Measurements from ENCODE around the gene C1QTNF6. TPM values are rescaled to one million over a fixed set of nuclear protein-coding genes. Genes with fewer than 3 reads are reported as not detected.

C1QTNF6 gene
- polyA plus RNA-seq, 1 donor from 2014 or later = 5.3 TPM

DNA sequence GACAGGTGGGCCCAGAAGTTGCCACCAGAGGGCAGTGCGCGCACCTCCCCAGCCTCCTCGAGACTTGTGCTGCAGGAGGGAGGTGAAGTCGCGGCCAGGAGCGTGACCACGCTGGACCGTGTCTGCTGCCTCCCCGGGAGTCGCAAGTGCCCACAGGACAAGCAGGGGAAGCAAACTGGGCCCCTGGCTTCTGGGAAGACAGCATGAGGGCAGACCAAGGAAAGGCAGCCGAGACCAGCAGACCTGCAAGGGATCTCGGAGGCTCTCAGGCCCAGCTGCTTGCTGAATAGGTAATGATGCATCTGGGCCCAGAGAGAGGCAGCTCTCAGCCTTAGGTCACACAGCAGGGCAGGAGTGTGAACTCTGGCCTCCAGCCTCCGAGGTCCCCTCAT, 21.4 kb downstream of the C1QTNF6 start:
- Histone ChIP-seq H2AFZ (ENCODE audit: low read depth, low read length) (no peak overlapping the region), H3K9me2 (ENCODE audit: insufficient read depth, low read length) (no peaks in the 10 kb centered on the region), H3F3A (ENCODE audit: insufficient read depth, low read length, poor library complexity, severe bottlenecking) (no peaks in the 10 kb centered on the region), H3K79me2 (replicated peaks; ENCODE audit: insufficient read depth, low read length) (no peaks in the 10 kb centered on the region), H3K27me3 (ENCODE audit: insufficient read depth, low read depth, low read length) (no peaks in the 10 kb centered on the region), H3K36me3 (ENCODE audit: insufficient read depth, low read length) (no peaks in the 10 kb centered on the region), H3K9me3 (ENCODE audit: low read length) (no peaks in the 10 kb centered on the region), H3K9ac (ENCODE audit: low read length) (no peak overlapping the region), H3K27ac (ENCODE audit: low read length) (no peak overlapping the region), H3K4me2 (ENCODE audit: low read length) (no peak overlapping the region), H4K20me1 (ENCODE audit: insufficient read depth) (no peaks in the 10 kb centered on the region), H3K4me3 (ENCODE audit: low read length) (no peak overlapping the region)
- TF ChIP-seq, protein P1, sequence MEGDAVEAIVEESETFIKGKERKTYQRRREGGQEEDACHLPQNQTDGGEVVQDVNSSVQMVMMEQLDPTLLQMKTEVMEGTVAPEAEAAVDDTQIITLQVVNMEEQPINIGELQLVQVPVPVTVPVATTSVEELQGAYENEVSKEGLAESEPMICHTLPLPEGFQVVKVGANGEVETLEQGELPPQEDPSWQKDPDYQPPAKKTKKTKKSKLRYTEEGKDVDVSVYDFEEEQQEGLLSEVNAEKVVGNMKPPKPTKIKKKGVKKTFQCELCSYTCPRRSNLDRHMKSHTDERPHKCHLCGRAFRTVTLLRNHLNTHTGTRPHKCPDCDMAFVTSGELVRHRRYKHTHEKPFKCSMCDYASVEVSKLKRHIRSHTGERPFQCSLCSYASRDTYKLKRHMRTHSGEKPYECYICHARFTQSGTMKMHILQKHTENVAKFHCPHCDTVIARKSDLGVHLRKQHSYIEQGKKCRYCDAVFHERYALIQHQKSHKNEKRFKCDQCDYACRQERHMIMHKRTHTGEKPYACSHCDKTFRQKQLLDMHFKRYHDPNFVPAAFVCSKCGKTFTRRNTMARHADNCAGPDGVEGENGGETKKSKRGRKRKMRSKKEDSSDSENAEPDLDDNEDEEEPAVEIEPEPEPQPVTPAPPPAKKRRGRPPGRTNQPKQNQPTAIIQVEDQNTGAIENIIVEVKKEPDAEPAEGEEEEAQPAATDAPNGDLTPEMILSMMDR (IDR thresholded peaks at IDR 0.05; ENCODE audit: poor library complexity, severe bottlenecking) = peak; percentile 91
- TF ChIP-seq EP300 (conservative IDR thresholded peaks at IDR 0.05; ENCODE audit: poor library complexity, severe bottlenecking) (no peak), POLR2AphosphoS5 (IDR thresholded peaks at IDR 0.05) (no peak), SMC3 (conservative IDR thresholded peaks at IDR 0.05; ENCODE audit: poor library complexity) (peak; percentile 92), RAD21 (conservative IDR thresholded peaks at IDR 0.05) (peak; percentile 79)

DNA sequence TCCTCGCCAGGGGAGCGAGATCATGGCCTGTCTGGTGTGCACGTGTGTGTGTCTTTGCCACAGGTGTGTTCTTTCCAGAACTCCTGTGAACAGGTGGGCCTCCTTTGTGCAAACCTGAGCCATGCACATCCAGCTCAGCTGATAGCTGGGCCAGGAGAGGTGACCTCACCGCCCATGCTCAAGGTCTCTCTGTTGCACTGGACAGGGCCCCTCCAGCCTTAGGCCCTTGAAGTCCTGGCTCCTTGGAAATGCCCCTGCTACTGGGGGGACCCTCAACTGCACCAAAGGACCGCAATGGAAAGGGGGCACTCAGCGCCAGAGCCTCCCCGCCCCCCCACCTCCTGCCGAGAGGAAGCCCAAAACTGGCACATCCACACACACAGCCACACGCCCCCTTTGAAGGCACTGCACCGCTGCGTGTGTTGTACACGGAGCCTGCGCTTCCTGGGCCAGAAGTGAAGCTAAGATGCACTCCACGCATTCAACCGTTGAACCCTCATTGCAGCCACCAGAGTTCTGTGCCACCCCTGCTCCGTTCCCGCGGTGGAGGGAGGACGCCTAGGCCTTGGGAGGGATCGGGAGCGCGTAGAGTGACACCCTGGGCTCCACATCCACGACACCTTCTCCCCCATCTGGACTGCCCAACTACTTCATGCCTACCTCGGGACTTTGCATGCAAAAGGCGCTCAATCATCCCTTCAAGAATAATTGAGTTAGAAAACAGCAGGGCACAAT, 21.9 kb downstream of the C1QTNF6 start:
- no peaks in the 10 kb centered on the region for H3K27me3 ChIP-seq (ENCODE audit: insufficient read depth, low read depth, low read length)
- no peaks in the 10 kb centered on the region for H3K9me3 ChIP-seq (ENCODE audit: low read length)
- no peaks in the 10 kb centered on the region for H3K36me3 ChIP-seq (ENCODE audit: insufficient read depth, low read length)
- no peak overlapping the region for H2AFZ ChIP-seq (ENCODE audit: low read depth, low read length)
- no peak overlapping the region for H3K27ac ChIP-seq (ENCODE audit: low read length)
- H3K9me2 ChIP-seq (ENCODE audit: insufficient read depth, low read length) = no peaks in the 10 kb centered on the region
- H3K4me2 ChIP-seq (ENCODE audit: low read length) = no peak overlapping the region
- H3K9ac ChIP-seq (ENCODE audit: low read length) = no peak overlapping the region
- TF ChIP-seq RAD21 (conservative IDR thresholded peaks at IDR 0.05) (no peak), MXI1 (conservative IDR thresholded peaks at IDR 0.05; ENCODE audit: poor library complexity, severe bottlenecking) (no peak), POLR2AphosphoS5 (IDR thresholded peaks at IDR 0.05) (no peak), SMC3 (conservative IDR thresholded peaks at IDR 0.05; ENCODE audit: poor library complexity) (no peak), EZH2 (IDR thresholded peaks at IDR 0.05; ENCODE audit: borderline replicate concordance, insufficient read depth, low read length, poor library complexity, severe bottlenecking) (no peak), TAF1 (IDR thresholded peaks at IDR 0.05; ENCODE audit: low read depth) (no peak), EP300 (conservative IDR thresholded peaks at IDR 0.05; ENCODE audit: poor library complexity, severe bottlenecking) (no peak)
- TF ChIP-seq, protein P2, sequence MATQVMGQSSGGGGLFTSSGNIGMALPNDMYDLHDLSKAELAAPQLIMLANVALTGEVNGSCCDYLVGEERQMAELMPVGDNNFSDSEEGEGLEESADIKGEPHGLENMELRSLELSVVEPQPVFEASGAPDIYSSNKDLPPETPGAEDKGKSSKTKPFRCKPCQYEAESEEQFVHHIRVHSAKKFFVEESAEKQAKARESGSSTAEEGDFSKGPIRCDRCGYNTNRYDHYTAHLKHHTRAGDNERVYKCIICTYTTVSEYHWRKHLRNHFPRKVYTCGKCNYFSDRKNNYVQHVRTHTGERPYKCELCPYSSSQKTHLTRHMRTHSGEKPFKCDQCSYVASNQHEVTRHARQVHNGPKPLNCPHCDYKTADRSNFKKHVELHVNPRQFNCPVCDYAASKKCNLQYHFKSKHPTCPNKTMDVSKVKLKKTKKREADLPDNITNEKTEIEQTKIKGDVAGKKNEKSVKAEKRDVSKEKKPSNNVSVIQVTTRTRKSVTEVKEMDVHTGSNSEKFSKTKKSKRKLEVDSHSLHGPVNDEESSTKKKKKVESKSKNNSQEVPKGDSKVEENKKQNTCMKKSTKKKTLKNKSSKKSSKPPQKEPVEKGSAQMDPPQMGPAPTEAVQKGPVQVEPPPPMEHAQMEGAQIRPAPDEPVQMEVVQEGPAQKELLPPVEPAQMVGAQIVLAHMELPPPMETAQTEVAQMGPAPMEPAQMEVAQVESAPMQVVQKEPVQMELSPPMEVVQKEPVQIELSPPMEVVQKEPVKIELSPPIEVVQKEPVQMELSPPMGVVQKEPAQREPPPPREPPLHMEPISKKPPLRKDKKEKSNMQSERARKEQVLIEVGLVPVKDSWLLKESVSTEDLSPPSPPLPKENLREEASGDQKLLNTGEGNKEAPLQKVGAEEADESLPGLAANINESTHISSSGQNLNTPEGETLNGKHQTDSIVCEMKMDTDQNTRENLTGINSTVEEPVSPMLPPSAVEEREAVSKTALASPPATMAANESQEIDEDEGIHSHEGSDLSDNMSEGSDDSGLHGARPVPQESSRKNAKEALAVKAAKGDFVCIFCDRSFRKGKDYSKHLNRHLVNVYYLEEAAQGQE (IDR thresholded peaks at IDR 0.05; ENCODE audit: borderline replicate concordance) = no peak
- TF ChIP-seq, protein P1 (IDR thresholded peaks at IDR 0.05; ENCODE audit: poor library complexity, severe bottlenecking) = no peak
- H3K79me2 ChIP-seq (replicated peaks; ENCODE audit: insufficient read depth, low read length) = no peaks in the 10 kb centered on the region
- no peaks in the 10 kb centered on the region for H4K20me1 ChIP-seq (ENCODE audit: insufficient read depth)
- no peaks in the 10 kb centered on the region for H3F3A ChIP-seq (ENCODE audit: insufficient read depth, low read length, poor library complexity, severe bottlenecking)
- no peak overlapping the region for H3K4me3 ChIP-seq (ENCODE audit: low read length)

Data from neural cell (in vitro differentiated cells).